Renal pelvis (tissue), 4 donors: ENCODE measurements around the gene C1QL2. TPM values are rescaled to one million over a fixed set of nuclear protein-coding genes. Genes with fewer than 3 reads are reported as not detected.

Experiments
- DNase-seq: peaks from one replicate; pipeline ENCODE4 v3.0.0-alpha.2; 2013
- polyA plus RNA-seq, 3 donors: library from polyadenylated mRNA; unstranded; fragments of 120-200 nt; gene quantifications; one replicate each; pipeline ENCODE4 v1.2.1, GENCODE V29; 2013; ENCODE audit not compliant: insufficient read length in 3 of 3

Gene C1QL2
- polyA plus RNA-seq, 3 donors: not detected

- no peak for DNase-seq
Observed at GRCh38 chr2:119144806-119145205, 13.7 kb downstream of the C1QL2 start.

DNA sequence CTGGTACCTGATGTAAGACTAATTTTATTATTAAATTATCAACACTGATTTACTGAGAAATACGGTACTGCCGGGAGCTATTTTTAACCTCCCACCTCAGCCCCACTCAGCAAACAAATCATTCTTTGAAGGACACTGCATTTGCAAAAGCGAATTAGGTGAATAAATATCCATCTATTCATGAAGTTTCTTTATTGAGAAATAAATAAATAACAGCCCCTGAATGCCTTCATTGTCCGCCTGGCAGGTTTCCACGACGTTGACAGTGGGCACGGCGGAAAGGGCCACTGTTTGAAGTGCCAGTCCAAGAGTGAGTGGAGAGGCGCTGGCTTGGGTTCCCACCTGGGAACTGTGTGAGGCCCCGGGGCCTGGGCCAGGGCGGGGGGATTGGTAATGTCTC lies 15.7 kb downstream of the C1QL2 start:
- DNase-seq: no peak

- no peak for DNase-seq
Observed at GRCh38 chr2:119137502-119137901, 21.0 kb downstream of the C1QL2 start.

- no peak for DNase-seq
Observed at GRCh38 chr2:119136872-119137271, 21.7 kb downstream of the C1QL2 start.

DNA sequence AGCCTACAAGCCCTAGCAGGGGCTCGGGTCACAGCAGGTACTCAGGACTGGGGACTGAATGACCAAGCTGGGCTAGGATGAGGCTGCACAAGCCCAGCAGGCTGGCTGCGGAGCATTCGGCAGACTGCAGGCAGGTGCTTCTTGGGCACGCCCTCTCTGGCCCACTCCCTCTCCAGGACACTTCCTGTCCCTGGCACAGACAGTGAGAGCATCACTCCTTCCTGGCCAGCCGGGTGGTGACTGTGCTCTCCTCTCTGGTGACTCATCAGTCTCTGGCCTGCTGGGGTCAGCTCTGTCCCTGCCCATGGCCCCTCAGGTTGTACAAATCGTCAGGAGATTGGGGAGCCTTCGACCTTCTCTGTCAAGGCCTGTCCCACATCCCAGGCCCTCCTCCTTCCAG lies 22.5 kb downstream of the C1QL2 start:
- no peak for DNase-seq

- DNase-seq: no peak
Observed at GRCh38 chr2:119134775-119135174, 23.8 kb downstream of the C1QL2 start.

- no peak for DNase-seq
Observed at GRCh38 chr2:119126650-119127049, 31.9 kb downstream of the C1QL2 start.

- DNase-seq: no peak
Observed at GRCh38 chr2:119123389-119123788, 35.2 kb downstream of the C1QL2 start.

- DNase-seq: no peak
Observed at GRCh38 chr2:119122663-119123062, 35.9 kb downstream of the C1QL2 start.

- DNase-seq: no peak
Observed at GRCh38 chr2:119119999-119120756, 38.4 kb downstream of the C1QL2 start.

DNA sequence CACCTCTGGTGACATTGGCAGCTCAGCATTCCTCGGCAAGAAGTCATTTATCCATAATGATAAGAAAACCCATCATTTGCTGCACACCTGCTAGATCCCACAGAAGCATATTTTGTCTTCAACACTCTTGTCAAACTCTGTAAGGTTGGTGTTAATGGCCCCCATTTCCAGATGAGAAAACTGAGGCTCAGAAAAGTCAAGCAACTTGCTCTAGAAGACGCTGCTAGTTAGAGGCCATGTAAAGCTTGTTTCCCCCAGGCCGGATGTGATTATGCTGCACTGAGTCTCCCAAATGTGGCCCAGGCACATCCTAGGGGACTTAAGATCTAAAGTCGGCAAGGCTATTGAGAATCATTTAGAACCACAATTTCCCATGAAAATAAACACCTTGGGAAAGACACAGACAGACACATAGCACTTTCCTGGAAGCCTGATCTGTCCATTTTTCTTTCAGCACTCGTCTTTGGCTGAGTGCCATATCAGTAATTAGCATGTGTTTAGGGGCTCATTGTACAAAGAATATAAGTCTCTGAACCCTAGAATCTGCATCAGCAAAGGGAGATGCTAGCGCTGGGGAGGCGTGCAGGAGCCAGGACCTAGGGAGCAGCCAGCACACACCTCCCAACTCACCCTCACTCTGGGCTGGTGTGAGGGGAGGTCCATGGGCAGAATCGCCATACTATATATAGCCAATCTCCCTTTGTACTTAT lies 39.3 kb downstream of the C1QL2 start:
- no peak for DNase-seq

DNA sequence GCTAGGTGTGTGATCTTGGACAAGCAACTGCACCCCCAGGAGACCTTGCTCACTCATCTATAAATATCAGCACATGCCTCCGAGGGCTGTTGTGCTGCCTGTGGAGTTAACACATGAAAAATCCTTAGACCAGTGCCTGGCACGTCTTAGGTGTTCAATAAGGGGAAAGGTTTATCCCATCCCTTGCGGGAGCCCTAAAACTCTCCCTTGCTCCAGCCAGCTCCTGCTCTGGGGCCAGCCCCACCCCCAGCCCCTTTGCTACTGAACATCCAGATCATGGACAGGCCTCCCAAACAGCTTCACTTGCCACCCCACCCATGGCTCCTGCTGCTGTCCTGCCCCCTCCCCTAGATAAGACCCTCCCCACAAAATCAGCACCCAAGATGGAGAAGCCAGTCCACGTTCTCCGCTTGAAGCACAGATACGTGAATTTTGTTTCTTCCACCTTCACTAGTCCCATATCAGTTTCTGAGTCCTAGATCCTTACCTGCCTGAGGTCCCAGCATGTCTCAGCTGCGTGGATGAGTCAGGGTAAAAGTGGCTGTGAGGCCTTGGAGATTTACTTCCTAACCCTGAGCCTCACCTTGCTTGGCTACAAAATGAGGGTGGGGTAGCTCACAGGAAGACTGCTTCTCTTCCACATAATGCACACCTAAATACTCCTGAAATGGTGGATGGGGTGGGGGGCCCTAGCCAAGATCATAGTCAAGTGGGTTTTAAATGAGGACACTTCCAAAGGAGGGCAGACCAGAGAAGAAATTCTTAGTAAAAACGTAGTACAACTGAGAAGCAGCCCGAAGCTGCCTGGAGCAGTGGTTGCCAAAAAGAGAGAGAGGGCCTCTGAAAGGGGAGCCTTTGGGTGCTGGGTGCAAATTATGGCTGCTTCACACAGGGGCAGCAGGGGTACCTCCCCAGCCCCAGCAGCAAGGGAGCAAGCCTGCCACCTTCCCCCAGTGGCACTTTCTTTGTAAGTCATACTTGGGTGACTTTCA lies 40.4 kb downstream of the C1QL2 start:
- no peak for DNase-seq

- no peak for DNase-seq
Observed at GRCh38 chr2:119117408-119117807, 41.1 kb downstream of the C1QL2 start.

DNA sequence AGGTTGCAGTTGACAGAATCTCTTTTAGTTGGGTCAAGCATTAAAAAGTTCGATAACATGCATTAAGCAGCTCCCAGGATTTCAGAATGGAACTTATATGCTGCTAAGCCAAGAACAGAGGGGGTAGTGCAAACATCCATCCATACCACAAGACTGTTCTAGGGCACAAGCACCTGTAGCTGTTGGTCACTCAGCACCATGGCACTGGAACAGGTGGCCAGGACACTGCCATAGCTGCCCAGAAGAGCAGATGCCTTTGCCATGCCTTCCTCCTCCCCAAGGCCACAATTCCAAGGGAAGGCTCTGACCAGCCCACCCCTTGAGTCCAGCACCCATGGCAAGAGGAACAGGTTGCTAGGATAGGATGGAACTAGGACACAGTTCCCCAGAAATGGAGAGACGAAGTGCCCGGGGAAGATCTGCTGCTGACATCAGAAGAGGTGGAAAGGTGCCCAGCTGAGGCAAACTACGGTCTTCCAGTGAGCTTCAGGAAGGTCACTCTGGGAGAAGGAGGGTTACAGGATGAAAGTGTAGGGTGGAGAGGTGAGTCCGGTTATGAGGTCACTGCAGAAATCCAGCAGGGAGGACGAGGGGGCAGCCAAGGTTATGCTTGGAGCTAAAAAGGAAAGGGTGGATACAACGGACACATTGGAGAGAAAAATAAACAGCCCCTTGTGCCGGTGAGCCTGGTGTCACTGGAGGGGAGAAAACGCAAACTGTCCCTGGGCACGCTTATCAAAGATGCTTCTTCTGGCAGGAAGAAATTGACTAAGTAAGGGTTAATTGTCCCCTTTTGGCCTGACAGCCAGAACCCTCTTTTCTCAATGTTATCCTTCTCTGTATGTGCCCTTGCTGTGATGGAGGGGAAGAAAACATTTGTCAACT lies 41.9 kb downstream of the C1QL2 start:
- no peak for DNase-seq

DNA sequence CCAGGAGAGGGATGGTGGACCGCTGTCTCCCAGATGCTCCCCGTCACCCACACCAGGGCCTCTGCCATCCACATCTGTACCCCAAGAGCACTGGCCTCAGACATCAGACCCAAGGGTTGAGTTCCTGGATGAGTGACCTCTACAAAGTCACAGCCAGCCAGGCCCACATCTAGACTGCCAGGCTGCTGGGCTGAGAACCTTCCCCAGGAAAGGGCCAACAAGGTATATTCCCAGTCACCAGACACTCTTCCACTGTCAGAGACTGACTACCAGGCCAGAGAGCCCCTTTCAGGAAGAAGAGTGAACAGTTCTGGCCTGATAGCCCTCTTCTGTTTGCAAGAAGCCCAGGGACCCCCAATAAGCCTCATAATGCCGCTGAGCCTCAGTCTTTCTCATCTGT lies 44.3 kb downstream of the C1QL2 start:
- no peak for DNase-seq

DNA sequence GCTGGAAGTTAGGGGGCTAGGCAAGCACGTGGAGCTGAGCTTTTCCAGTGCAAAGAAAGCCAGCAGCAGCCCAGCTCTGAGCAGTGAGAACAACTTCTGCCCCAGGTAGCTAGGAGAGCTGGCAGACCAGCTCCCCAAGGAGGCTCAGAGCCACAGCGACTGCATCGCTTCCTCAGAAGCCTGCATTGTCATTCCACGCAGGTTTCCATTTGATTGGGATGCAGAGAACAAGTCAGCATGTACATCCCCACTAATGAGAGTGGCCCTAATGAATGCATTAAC lies 45.1 kb downstream of the C1QL2 start:
- no peak for DNase-seq

- no peak for DNase-seq
Observed at GRCh38 chr2:119112770-119113488, 45.6 kb downstream of the C1QL2 start.

- no peak for DNase-seq
Observed at GRCh38 chr2:119112230-119112629, 46.3 kb downstream of the C1QL2 start.

DNA sequence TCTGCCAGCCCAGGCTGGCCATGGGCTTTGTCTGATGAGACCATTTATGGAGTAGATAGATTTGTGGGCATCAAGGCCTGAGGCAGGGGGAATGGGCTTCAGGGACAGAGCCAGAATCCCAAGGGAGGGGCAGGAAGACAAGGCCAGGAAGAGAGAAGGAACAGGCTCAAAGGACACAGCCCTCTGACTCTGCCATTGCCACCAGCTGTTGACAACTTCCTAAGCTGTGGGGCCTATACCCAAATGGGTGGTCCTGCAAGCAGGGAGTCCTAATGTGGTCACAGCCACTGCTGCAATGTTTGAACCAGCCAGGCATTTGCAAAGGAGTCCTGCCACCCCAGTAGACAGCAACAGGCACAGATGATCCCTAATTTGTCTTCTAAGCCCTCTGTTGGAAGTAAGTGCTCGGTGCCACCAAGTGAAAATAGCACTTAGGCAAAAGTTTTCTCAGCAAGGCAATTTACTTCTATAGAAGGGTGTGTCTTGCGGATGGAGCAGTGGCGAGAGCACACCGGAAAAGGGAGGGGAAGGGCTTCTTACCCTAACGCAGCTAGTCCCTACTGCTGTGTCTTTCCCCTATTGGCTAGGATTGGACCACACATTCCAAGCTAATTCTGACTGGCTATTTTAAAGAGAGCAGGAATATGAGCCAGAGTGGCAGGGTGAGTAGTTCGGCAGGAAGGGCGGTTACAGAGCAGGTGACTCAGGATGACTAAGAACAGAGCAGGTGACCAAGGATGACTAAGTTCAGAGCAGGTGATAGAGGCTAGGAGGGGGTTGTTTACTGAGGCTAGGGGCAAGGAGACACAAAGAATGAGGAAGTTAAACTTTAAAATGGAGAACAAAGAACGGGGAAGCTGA lies 47.2 kb downstream of the C1QL2 start:
- DNase-seq: no peak

DNA sequence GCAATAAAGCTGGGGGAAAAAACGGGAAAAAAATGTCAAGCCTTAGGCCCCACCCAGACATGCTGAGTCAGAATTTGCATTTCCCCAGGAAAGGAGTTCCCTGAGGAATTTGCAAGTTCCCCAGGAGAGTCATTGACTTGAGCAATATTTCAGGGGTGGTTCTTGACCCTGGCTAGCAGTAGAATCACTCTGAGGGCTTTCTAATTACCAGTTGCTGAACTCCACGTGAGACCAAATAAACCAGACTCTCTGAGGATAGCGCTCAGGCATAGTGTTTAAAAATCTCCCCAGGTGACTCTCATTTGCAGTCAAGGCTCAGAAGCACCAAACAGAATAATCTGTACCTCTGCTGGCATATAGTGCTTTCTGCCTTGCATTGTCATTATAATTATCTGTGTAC lies 48.7 kb downstream of the C1QL2 start:
- no peak for DNase-seq
